Stimulated activated CD8-positive, alpha-beta memory T cell treated with anti-CD3 and anti-CD28 coated beads, Interleukin-7, amount 100 ng/mL, for 4 hours (primary cell): ENCODE measurements around the gene RABGAP1L.
"Not testable (repeated sequence)": the region's sequence is repeated elsewhere in the genome, so short reads cannot be mapped to it uniquely, and the experiment has no call there.

ENCODE experiments used
- DNase-seq, 2 donors: peaks; one replicate each; pipeline ENCODE4 v3.0.0-alpha.2; 2020; ENCODE audit warnings: low read depth in 2 of 2

Gene RABGAP1L

GRCh38 chr1:174997041-174997440 lies 837.7 kb downstream of the RABGAP1L start:
- no peak for DNase-seq

DNA sequence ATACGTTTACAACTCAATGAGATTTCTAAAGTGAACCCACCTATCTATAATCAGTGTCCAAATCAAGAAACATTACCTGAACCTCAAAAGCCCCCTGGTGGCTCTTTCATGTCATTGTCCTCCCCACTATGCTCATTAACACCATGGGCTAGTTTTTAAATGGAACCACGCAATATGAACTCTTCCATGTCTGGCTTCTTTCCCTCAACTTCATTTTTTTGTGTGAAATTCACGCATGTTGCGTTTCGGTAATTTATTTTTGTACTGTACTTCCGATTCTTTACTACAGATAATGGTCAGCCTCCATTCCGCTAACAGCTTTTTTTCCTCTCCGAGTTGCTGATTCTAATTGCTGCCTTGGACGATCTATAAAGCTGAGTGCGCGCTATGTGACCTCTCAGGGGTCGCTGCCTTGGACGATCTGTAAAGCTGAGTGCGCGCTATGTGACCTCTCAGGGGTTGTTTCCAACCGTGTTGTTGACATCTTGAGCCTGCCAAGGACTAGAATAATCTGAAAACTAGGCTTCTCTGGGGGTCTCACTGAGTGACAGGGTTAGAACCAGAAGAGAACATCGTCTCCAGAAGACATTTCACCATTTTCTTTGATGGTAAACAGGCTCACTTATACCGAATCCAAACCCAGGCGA lies 839.4 kb downstream of the RABGAP1L start:
- peak; percentile 20 to 27 for DNase-seq

GRCh38 chr1:174999216-174999935 lies 840.1 kb downstream of the RABGAP1L start:
- DNase-seq: peak; percentile 95 to 96

DNA sequence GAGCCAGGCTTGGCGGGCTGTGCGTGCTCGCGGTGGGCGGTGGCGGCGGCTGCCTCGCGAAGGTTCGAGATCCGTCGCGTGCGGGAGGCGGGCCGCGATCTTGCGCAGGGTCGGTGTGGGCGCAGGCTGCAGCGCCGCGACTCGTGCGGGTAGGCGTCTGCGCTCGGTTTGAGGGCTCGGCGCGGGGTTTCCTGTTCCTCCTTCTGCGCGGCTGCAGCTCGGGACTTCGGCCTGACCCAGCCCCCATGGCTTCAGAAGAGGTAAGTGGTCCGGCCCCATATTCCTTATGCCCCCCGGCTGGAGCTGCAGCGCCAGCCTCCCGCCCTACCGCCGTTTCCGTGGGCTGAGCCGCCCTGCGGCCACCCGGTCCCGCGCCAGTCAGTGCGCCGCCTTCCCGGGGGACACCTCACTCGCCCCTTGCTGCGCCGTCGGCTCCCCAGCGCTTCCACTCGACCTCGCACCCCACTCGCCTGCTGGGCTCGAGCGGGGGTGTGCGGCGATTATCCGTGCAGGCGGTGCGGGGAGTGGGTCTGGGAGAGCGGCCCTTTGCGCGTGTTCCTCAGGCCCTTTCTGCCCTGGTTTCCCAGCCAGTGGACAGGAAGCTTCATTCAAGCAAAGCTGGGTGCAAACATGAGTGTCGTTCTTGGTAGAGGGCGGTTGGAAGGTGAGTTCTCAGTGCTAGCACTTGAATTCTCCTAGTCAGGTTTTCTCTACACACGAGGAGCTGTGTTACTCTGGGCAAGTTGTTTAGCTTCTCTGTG lies 840.8 kb downstream of the RABGAP1L start, which contains the start of gene CACYBP:
Gene CACYBP, plus strand, starts transcription at position 12 of the 761 bp plus-strand sequence. Its CDS starts 234 bp downstream, at position 246.
- DNase-seq: peak in 1 of 2 donors; percentile 11

DNA sequence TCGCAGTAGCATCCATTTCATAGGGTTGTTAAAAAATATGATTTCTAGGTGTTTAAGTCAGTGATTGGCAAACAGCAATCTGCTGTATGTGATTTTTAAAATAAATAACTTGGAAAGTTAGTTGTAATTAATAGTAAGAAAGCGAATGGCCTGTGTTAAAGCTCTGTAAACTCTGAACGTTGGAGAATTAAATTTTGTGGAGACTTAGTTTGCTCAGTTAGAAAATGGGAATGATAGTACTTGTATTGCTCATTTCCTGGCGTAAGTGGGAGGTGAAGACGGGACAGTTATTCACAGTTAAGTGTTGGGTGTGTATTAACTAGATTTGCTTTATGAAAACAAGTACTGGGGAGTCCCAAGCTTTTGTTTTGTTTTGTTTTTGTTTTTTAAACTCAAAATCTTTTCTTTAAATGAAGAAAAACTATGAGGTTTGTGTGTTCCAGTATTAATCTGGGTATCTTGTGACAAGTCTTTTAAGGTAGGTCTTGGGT lies 841.4 kb downstream of the RABGAP1L start:
- no peak for DNase-seq

- no peak for DNase-seq
These were observed 843.7 kb downstream of the RABGAP1L start for GRCh38 chr1:175002910-175003517.

- DNase-seq: no peak
These were observed 844.2 kb downstream of the RABGAP1L start for GRCh38 chr1:175003521-175003920.

GRCh38 chr1:175005085-175005783 lies 845.9 kb downstream of the RABGAP1L start:
- no peak for DNase-seq

- DNase-seq: no peak
These were observed 850.2 kb downstream of the RABGAP1L start for GRCh38 chr1:175009532-175009931.

- no peak for DNase-seq
These were observed 854.1 kb downstream of the RABGAP1L start for GRCh38 chr1:175013445-175013844.

- DNase-seq: no peak
These were observed 855.9 kb downstream of the RABGAP1L start for GRCh38 chr1:175015243-175015642.

DNA sequence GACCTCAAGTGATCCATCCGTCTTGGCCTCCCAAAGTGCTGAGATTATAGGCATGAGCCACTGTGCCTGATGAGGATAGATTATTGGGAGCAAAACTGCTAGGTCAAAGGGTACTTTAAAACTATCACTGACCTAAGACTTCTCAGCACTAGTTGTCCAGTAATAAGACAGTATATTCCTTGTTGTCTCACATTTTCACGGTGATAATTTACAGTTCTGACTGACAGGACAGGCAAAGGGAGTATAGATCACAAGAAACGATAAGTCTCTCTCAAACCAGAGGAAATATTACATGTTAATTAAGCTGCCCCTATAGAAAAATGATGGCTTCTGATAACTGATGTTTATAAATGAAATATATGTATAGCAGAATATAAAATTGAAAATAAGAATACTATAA lies 860.2 kb downstream of the RABGAP1L start:
- DNase-seq: no peak

DNA sequence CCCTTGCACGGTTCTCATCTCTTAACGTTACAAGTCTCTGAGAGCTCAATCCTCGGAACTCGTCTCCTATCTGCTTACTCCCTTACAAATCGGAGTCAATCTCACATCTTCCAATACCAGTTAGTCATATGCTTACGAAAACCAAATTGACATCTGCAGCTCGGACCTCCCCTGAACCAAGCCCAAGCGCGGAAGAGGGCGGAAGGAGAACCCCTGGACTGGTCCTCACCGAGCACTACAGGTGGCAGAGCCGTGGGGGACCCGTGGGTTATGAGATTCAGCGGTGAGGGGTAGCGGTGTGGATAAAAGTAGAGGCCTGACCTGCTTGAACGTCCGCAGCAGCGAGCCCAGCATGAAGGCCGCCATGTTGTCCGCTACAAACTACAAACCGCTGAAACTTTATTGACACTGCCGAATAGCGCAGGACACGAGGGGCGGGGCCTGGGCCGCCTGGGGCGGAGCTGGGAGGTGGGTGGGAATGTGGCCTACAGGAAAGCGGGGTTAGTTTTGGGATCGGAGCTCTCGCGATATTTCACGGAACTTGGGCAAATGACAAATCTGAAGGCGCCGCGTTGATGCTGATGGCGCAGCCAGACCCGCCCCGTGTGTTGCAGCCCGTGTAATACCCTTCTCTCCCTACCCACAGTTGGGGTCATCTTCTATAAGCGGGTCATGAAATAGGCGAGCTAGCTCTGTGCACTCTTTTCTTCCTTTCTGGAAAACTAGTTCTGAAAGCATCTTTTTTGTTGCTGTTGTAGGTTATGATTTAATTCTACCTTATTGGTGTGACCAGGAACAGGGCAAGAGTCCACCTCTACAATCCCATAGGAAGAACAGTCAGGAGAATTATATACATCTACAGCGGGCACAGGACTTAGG lies 864.0 kb downstream of the RABGAP1L start, which contains the start of gene MRPS14:
Gene MRPS14, minus strand, starts transcription at position 383 of the 879 bp plus-strand sequence. Its CDS starts 17 bp downstream, at position 366.
- DNase-seq: peak; percentile 97 to 98

DNA sequence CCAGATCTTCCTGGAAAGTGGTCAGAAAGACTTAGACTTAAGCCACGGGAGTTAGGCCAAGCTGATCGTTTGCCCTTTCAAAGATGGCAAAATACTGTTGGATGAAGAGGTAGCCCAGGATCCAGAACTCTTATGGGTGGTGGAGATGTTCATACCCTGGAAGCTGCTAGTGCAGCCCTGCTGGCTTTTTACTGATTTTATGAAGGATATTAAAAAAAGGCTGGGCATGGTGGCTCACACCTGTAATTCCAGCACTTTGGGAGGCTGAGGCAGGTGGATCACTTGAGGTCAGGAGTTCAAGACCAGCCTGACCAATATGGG lies 864.6 kb downstream of the RABGAP1L start:
- not testable (repeated sequence) for DNase-seq

GRCh38 chr1:175024773-175025172 lies 865.5 kb downstream of the RABGAP1L start:
- DNase-seq: no peak

DNA sequence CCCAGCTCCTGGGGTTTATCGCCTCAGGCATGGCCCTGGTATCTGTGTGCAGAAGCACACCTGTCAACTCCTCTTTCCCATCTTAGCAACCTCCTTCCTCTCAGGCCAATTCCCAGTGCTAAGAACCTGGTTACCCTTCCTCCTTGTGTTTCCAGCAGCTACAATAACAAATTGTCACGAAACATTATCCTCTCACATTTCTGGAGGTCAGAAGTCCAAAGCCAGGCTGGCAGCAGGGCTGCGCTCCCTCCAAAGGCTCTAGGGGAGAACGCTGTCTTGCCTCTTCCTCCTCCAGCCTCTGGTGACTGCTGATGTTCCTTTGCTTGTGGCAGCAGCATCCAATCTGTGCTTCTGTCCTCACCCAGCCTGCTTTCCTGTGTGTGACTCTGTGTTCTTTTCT lies 874.6 kb downstream of the RABGAP1L start:
- no peak for DNase-seq

DNA sequence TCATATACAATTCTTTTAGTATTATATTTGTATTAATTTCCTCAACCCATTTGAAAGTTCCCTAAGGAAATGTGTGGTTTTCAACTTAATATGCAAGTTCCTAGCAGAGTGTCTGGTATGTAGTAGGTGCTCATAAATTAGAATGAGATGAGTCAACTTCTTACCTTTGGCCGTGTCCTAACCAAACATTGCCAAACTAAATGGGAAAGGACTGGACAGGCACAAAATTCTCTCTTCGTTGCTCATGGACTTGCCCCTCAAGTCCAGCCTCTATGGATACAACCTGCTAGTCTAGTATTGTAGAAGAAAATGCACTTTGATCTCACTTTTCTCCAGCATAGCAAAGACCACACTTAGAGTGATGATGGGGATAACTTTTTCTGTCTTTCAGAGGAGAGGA lies 875.5 kb downstream of the RABGAP1L start:
- no peak for DNase-seq

DNA sequence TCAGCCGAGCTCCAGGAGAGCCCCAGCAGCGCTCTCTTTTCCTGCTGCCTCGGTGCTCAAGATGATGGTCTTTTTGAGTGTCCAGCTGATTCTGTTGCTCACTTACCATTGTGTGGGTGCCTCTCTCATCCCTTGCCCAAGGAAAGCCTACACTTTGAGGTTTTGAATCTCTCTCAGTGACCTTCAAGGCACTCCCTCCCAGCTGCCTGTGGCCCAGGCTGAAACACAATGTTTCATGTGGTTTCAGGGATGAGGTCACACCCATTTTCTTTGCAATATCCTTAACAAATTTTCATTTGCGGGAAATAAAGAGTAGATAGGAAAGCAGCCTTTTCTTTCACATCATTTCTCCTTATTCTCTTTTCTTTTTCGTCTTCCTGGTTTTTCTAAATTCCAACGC lies 876.5 kb downstream of the RABGAP1L start:
- no peak for DNase-seq

GRCh38 chr1:175036476-175036875 lies 877.2 kb downstream of the RABGAP1L start:
- DNase-seq: no peak

- no peak for DNase-seq
These were observed 878.1 kb downstream of the RABGAP1L start for GRCh38 chr1:175037416-175037815.
